Measurements from ENCODE around the gene NUP50. TPM values are rescaled to one million over a fixed set of nuclear protein-coding genes. Genes with fewer than 3 reads are reported as not detected.
A peak's percentile ranks its signal among the peaks of the same experiment; 100 is the strongest.

Gene NUP50
- total RNA-seq, 1 experiment from 2014 or later: 134 TPM

GRCh38 chr22:45235101-45235777 lies 71.5 kb downstream of the NUP50 start:
- no peaks in the 10 kb centered on the region; the same call in 1 of the 2 replicates for H3K27me3 Mint-ChIP-seq (ENCODE audit: low read depth)
- Histone ChIP-seq H3K18ac (ENCODE audit: insufficient read length, low read depth, low read length) (no peak overlapping the region), H3K56ac (ENCODE audit: insufficient read length, low read depth, low read length) (no peak overlapping the region)

More at GRCh38 chr22:45235101-45235777, 71.5 kb downstream of the NUP50 start:
- no peaks in the 10 kb centered on the region for H3K4me1 ChIP-seq (ENCODE audit: insufficient read depth, low read length)
- H4K8ac ChIP-seq (replicated peaks; ENCODE audit: insufficient read length, low read depth, low read length): no peak overlapping the region
- H2BK12ac ChIP-seq (ENCODE audit: insufficient read length, low read depth, low read length): no peak overlapping the region
- Mint-ChIP-seq H3K4me3 (no peak overlapping the region), H3K9me3 (no peaks in the 10 kb centered on the region; a peak in 1 of 5 replicates), H3K27ac (peak overlapping the region in 1 of 3 experiments; percentile 54; a peak in 1 of 7 replicates), H3K4me1 (peaks cover 27 to 30% of the 10 kb centered on the region in 2 experiments), H3K36me3 (ENCODE audit: insufficient read depth in 1 of 3, low read depth in 3 of 3) (peaks cover 10 to 13% (median 10%) of the 10 kb centered on the region in 3 experiments; a peak in 5 of 7 replicates)
- no peak for DNase-seq
- no peak overlapping the region for H2BK5ac ChIP-seq (ENCODE audit: insufficient read length, low read length)
- no peak overlapping the region; the same call in 1 of the 2 replicates for H3K14ac ChIP-seq (ENCODE audit: insufficient read depth, low read length)
- no peaks in the 10 kb centered on the region; the same call in 1 of the 2 replicates for H3K79me2 ChIP-seq (ENCODE audit: insufficient read depth, low read length)
- no peak overlapping the region for H2BK15ac ChIP-seq (ENCODE audit: low read depth, low read length)
- TF ChIP-seq CTCF (conservative IDR thresholded peaks at IDR 0.05): no peak
- H4K20me1 ChIP-seq (ENCODE audit: control insufficient read depth, insufficient read depth, insufficient read length): no peaks in the 10 kb centered on the region
- no peak overlapping the region for H3K4ac ChIP-seq (ENCODE audit: low read depth, low read length)
- no peaks in the 10 kb centered on the region for H3K27me3 ChIP-seq (ENCODE audit: insufficient read depth, low read length)
- H2BK120ac ChIP-seq (ENCODE audit: low read depth, low read length, poor library complexity, severe bottlenecking): no peak overlapping the region
- H3K4me2 ChIP-seq (ENCODE audit: insufficient read depth, insufficient read length, low read length): no peak overlapping the region
- H2AFZ ChIP-seq (ENCODE audit: low read length): no peak overlapping the region
- no peak overlapping the region for H4K91ac ChIP-seq (ENCODE audit: insufficient read length, low read depth, low read length)
- H3T11ph ChIP-seq (ENCODE audit: low read length): no peak overlapping the region
- WGBS (ENCODE audit: extremely low coverage, insufficient read length, low lambda C conversion rate): no CpG with 5 or more reads among the region's 23 CpGs
- no peak overlapping the region for H2AK5ac ChIP-seq (ENCODE audit: insufficient read length, low read length)
- no peaks in the 10 kb centered on the region for H3K9me3 ChIP-seq (ENCODE audit: control insufficient read depth, low read depth, low read length)
- peaks cover 6% of the 10 kb centered on the region for H3K23me2 ChIP-seq (ENCODE audit: insufficient read length, low read depth, low read length, poor library complexity, severe bottlenecking)
- H4K5ac ChIP-seq (ENCODE audit: insufficient read length, low read depth, low read length): no peak overlapping the region
- H3K79me1 ChIP-seq (ENCODE audit: insufficient read depth, low read depth, low read length, poor library complexity, severe bottlenecking): no peaks in the 10 kb centered on the region
- no peak overlapping the region for H3K23ac ChIP-seq (ENCODE audit: insufficient read length, low read depth, low read length)
- no peak overlapping the region for H2BK20ac ChIP-seq (ENCODE audit: low read depth, low read length, poor library complexity, severe bottlenecking)
- H3K9ac ChIP-seq (ENCODE audit: extremely low read depth, insufficient read length, low read length): no peak overlapping the region
- H3K27ac ChIP-seq (ENCODE audit: insufficient read length, low read depth, low read length): no peak overlapping the region
